ENCODE results near the gene RIMBP3C.
"Not testable (repeated sequence)": the region's sequence is repeated elsewhere in the genome, so short reads cannot be mapped to it uniquely, and the experiment has no call there.

- not testable (repeated sequence) for TF ChIP-seq CTCF (conservative IDR thresholded peaks at IDR 0.05; ENCODE audit: low read depth, low read length); EZH2 (IDR thresholded peaks at IDR 0.05; ENCODE audit: borderline replicate concordance, low read depth, low read length, poor library complexity, severe bottlenecking)
Observed at GRCh38 chr22:21499623-21500506, 51.4 kb downstream of the RIMBP3C start.
